ENCODE data around the gene H6PD.
A peak's percentile ranks its signal among the peaks of the same experiment; 100 is the strongest.

H6PD gene

DNA sequence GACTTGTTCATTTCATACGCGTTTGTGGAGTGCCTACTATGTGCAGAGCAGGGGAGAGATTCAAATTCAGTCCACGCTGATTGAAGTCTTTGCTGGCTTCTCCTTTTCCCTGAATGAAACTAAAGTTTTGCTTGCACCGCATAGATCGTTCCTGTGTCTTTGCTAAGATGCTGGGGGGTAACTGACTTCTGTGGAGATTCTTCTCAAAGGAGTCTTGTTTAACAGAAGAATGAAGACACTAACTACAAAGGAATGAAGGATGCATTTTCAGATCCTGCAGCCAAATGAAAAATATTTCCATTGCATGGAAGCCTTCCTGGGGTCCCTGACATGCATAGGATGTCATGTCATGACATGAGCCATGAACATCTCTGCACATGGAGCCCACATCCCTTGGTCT lies 26.9 kb upstream of the H6PD start:
- no peak for DNase-seq

DNA sequence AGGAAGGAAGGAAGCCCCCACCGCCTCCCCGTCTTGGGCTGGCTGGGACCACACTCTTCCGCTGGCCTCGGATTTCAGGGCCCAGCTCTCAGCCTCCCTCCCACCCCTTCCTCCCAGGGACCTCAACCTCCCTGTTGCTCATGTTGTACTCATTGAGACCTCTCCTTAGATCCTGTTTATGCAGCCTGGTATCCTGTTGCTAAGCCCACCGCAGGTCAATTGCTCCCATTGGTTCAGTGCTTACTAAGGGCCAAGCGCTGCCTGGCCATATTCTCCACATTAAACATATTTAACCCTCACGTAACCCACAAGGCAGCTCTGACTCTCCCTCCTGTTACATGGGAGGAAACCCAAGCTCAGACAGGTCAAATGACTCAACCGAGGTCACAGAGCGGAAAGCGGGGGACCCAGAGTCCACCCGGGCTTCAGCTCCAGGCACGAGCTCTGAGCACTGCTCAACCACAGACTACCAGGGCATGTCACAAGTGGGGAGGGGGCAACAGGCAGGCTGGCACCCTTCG lies 23.2 kb upstream of the H6PD start:
- DNase-seq: no peak

GRCh38 chr1:9212735-9213134 lies 21.8 kb upstream of the H6PD start:
- no peak for DNase-seq

DNA sequence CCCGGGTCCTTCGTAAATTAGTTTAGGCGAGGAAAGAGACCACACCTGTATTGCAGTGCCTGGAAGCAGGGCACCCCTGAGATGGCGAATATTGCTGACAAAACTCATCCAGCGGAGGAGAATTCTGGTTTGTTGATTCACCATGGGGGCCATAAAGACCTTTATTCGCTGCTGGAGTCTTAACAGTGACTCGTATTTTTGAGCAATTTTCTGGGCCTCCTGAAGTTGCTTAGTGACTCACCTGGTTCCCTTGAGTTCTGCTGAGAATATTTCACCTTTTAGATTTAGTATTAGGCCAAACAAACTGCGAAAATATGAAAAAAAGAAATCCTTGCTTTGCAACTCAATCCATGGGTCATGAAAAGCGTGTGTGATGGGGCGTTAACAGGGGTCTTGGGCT lies 20.6 kb upstream of the H6PD start:
- DNase-seq: no peak

DNA sequence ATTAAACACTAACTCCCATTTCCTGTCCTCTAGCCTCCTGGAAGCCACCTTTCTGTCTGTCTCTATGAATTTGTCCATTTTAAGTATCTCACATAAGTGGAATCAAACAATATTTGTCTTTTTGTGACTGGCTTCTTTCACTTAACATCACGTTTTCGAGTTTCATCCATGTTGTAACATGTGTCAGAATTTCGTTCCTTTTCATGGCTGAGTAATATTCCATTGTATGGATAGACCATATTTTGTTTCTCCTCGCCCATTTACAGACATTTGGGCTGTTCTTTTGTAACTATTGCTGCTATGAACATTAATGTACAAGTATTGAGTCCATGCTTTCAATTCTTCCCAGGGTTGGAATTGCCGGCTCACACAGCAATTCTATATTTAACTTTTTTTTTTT lies 15.7 kb upstream of the H6PD start:
- DNase-seq: no peak

- no peak for DNase-seq
Observed at GRCh38 chr1:9222846-9223625, 11.5 kb upstream of the H6PD start.

- no peak for DNase-seq
Observed at GRCh38 chr1:9224664-9225410, 9.7 kb upstream of the H6PD start.

DNA sequence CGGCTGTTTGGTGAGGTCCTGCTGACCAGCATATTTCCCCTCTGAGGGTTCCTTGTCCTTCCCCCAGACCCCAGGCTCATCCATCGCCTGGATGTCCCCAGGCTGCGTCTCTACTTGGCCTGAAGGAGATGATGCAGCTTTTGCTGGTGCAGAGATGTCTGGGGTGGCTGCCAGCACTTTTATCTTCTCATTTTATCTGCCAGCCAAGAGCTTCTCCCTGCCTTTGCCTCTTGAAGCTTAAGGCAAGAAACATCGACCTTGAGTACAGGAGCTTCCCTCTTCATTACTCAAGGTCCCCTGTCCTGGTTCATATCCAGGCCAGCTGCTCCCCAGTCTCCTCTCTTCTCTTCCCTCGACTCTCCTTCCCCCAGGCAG lies 9.2 kb upstream of the H6PD start:
- no peak for DNase-seq

- no peak for DNase-seq
Observed at GRCh38 chr1:9228609-9229008, 6.0 kb upstream of the H6PD start.

GRCh38 chr1:9229549-9229948 lies 5.0 kb upstream of the H6PD start:
- DNase-seq: no peak

GRCh38 chr1:9230869-9231533 lies 3.6 kb upstream of the H6PD start:
- DNase-seq: no peak

DNA sequence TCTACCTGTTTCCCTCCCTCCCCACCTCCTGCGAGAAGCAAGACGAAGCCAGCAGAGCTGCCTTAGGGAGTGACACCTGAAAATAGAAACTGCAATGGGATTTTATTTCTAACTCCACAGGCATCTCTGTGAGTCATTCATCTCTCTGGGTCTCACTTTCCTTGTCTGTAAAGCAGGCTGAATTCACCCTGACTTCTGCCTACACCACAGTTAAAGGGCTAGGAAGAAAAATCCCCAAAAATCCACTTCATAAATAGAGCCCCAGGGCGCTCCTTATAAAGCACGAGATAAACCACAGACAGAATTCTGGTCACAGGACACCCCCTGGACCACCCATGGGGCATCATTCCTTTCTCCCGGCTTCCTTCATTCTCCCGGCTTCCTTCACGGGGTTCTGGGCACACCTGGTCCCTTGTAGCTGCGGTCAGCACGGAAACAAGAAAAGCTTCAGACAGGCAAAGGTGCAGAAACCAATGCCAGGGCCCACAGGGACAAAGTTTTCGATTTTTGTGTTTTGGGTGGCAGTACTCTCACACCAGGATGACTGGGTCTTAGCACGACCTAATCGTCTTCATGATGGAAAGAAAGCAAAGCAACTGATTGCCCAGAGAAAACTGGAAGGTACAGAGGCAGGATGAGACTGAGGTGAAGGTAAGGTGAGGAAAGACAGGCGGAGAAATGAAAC lies 2.8 kb upstream of the H6PD start:
- no peak for DNase-seq

DNA sequence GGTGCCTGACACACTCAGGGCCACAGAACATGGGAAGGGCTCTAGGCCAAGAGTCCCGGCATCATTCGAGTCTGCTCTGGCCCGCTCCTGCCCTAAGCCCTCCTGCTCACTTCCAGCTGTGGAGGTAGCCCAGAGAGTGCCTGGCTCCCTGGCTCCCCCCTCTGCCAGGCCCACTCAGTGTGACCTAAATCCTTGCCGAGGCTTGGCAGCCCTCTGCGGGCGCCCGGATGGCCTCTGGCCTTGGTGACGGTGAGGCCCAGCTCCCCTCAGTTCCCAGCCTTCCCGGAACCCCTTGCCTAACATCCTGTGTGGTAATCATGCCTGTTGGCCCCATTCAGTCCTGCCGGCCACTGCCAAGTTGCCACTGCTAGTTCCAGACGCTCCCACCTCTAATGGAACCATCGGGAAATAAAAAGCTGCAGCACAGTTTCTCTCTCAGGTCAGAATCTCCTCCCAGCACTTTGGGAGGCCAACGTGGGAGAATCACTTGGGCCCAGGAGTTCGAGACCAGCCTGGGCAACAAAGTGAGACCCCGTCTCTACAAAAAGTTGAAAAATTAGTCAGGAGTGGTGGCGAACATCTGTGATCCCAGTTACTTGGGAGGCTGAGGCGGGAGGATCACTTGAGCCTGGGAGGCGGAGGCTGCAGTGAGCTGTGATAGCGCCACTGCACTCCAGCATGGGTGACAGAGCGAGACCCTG lies 1.2 kb upstream of the H6PD start:
- DNase-seq: no peak

- DNase-seq: no peak
Observed at GRCh38 chr1:9233942-9234222, 692 bp upstream of the H6PD start.

- DNase-seq: peak; percentile 51 to 60
Observed at GRCh38 chr1:9235096-9235459, 504 bp downstream of the H6PD start.

- no peak for DNase-seq
Observed at GRCh38 chr1:9235560-9235959, 986 bp downstream of the H6PD start.

- no peak for DNase-seq
Observed at GRCh38 chr1:9238134-9238533, 3.6 kb downstream of the H6PD start.

DNA sequence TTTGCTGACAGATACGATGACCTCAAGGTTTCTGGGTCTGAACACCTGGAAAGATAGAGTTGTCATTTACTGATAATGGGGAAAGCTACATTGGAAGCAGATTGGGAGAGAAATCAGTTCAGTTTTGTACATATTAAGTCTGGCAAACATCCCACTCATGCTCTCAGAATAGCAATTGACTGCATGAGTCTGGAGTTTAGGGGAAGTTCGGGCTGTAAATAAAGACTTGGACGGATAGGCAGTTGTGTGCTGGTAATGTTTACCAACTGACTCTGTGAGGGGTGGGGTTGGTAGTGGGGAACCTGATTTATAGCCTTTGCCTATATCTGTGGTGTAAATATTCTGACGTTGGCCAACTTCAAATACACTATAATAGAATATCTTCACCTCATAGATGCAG lies 4.0 kb downstream of the H6PD start:
- DNase-seq: no peak

- DNase-seq: no peak
Observed at GRCh38 chr1:9239622-9240401, 5.2 kb downstream of the H6PD start.

DNA sequence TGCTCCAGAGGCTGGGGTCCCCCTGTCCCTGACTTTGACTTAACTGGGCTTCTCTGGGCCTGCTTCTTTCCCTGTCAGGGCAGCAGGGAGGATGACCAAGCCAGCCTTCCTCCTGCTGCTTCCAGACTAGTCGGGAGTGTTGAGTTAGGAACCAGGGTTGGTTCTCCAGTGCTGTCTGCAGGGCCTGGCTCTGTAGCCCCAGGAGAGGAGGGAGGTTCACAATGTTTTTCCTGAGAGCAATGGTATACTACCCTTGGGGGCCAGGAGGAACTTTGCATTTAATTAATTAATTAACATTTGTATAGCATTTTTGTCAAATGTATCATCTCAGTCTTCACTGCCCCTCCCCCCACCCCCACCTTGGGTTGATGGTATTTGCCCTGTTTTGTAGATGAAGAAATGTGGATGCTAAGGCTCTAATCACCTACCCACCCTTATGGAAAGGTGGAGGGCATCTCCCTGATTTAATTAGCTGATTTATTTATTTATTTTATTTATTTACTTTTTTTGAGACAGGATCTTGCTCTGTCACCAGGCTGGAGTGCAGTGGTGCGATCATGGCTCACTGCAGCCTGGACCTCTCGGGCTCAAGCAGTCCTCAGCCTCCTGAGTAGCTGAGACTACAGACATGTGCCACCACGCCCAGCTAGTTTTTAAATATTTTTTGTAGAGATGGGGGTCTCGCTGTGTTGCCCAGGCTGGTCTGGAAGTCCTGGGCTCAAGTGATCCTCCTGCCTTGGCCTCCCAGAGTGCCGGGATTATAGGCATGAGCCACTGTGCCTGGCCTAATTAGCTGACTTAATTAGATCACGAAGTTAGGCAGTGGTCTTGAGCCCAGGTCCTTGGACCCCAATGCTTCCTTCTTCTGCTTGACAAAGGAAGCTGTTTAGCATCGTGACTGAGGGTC lies 6.6 kb downstream of the H6PD start:
- DNase-seq: no peak

DNA sequence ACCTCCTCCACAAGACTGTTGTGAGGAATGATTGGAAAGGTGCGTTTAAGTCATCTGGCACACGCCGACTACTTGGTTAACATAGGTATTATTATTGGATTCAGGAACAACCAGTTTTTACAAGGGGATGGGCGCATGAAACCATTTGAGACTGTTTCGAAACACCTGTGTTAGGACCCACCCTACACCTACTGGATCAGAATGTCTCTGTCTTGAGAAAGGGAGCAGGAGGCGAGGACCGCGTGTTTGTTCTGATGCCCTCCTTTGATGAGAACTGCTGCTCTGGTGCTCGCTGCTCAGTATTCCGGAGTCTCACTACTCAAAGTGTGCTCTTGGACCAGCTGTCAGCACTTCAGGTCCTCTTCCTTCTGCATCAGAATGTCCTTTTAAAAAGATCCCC lies 7.3 kb downstream of the H6PD start:
- no peak for DNase-seq
